H9 (cell line): Measurements from ENCODE around the gene PAQR5. TPM values are rescaled to one million over a fixed set of nuclear protein-coding genes. Genes with fewer than 3 reads are reported as not detected.

Experiments used
- DNase-seq: peaks from one replicate; pipeline ENCODE4 v3.0.0-alpha.2; 2017
- H2AFZ ChIP-seq: one replicate; pipeline ENCODE4 v1.6.1; 2013; ENCODE audit warnings: mild to moderate bottlenecking, low read length, control low read depth, moderate library complexity
- H2AK5ac ChIP-seq: 2 replicates; pipeline ENCODE4 v1.6.1; 2013; ENCODE audit warnings: low read length, control low read depth, mixed read lengths; ENCODE audit not compliant: insufficient read length
- H2BK120ac ChIP-seq: one replicate; pipeline ENCODE4 v1.6.1; 2013; ENCODE audit warnings: low read depth, mild to moderate bottlenecking, low read length, control low read depth, inconsistent platforms; ENCODE audit not compliant: poor library complexity, severe bottlenecking
- H2BK12ac ChIP-seq: 2 replicates; pipeline ENCODE4 v1.6.1; 2013; ENCODE audit warnings: low read length, control low read depth, mixed read lengths, low read depth; ENCODE audit not compliant: insufficient read length
- H2BK15ac ChIP-seq: 2 replicates; pipeline ENCODE4 v1.6.1; 2013; ENCODE audit warnings: low read depth, low read length, control low read depth
- H2BK20ac ChIP-seq: one replicate; pipeline ENCODE4 v1.6.1; 2013; ENCODE audit warnings: low read depth, mild to moderate bottlenecking, low read length, control low read depth, inconsistent platforms; ENCODE audit not compliant: poor library complexity, severe bottlenecking
- H2BK5ac ChIP-seq: 2 replicates; pipeline ENCODE4 v1.6.1; 2013; ENCODE audit warnings: low read length, control low read depth, mixed read lengths; ENCODE audit not compliant: insufficient read length
- H3K14ac ChIP-seq: 2 replicates; pipeline ENCODE4 v1.6.1; 2013; ENCODE audit warnings: low read length, control low read depth; ENCODE audit not compliant: insufficient read depth
- H3K18ac ChIP-seq: 2 replicates; pipeline ENCODE4 v1.6.1; 2013; ENCODE audit warnings: low read depth, mild to moderate bottlenecking, mixed read lengths, low read length, control low read depth; ENCODE audit not compliant: insufficient read length
- H3K23ac ChIP-seq: 2 replicates; pipeline ENCODE4 v1.6.1; 2013; ENCODE audit warnings: low read length, control low read depth, mixed read lengths, low read depth; ENCODE audit not compliant: insufficient read length
- H3K23me2 ChIP-seq: 2 replicates; pipeline ENCODE4 v1.6.1; 2013; ENCODE audit warnings: low read depth, mild to moderate bottlenecking, mixed read lengths, low read length, control low read depth; ENCODE audit not compliant: insufficient read length, poor library complexity, severe bottlenecking
- H3K27ac ChIP-seq: 2 replicates; pipeline ENCODE4 v1.5.1; 2013; ENCODE audit warnings: low read length, control low read depth, mixed read lengths, low read depth; ENCODE audit not compliant: insufficient read length
- H3K27me3 ChIP-seq: 2 replicates; pipeline ENCODE4 v1.6.1; 2013; ENCODE audit warnings: low read length, control low read depth, inconsistent platforms; ENCODE audit not compliant: insufficient read depth
- H3K4ac ChIP-seq: 2 replicates; pipeline ENCODE4 v1.6.1; 2013; ENCODE audit warnings: low read depth, mild to moderate bottlenecking, control low read depth, inconsistent platforms, low read length, moderate library complexity
- H3K4me1 ChIP-seq: 2 replicates; pipeline ENCODE4 v1.6.1; 2013; ENCODE audit warnings: low read length, control low read depth, inconsistent platforms; ENCODE audit not compliant: insufficient read depth
- H3K4me2 ChIP-seq: 2 replicates; pipeline ENCODE4 v1.6.1; 2013; ENCODE audit warnings: low read length, control low read depth, mixed read lengths; ENCODE audit not compliant: insufficient read length, insufficient read depth
- H3K56ac ChIP-seq: 2 replicates; pipeline ENCODE4 v1.6.1; 2013; ENCODE audit warnings: low read depth, mild to moderate bottlenecking, mixed read lengths, low read length, control low read depth; ENCODE audit not compliant: insufficient read length
- H3K79me1 ChIP-seq: 2 replicates; pipeline ENCODE4 v1.6.1; 2013; ENCODE audit warnings: low read depth, mild to moderate bottlenecking, moderate library complexity, low read length, control low read depth, inconsistent platforms; ENCODE audit not compliant: insufficient read depth, poor library complexity, severe bottlenecking
- H3K79me2 ChIP-seq: 2 replicates; pipeline ENCODE4 v1.6.1; 2013; ENCODE audit warnings: low read length, control low read depth, inconsistent platforms; ENCODE audit not compliant: insufficient read depth
- H3K9ac ChIP-seq: 2 replicates; pipeline ENCODE4 v1.6.1; 2013; ENCODE audit warnings: low read length, control low read depth, mixed read lengths; ENCODE audit not compliant: insufficient read length; ENCODE audit errors: extremely low read depth
- H3K9me3 ChIP-seq: one replicate; pipeline ENCODE4 v1.6.1; 2013; ENCODE audit warnings: low read depth, low read length, inconsistent platforms; ENCODE audit not compliant: control insufficient read depth
- H3T11ph ChIP-seq: one replicate; pipeline ENCODE4 v1.6.1; 2013; ENCODE audit warnings: mild to moderate bottlenecking, low read length, control low read depth, inconsistent platforms
- H4K20me1 ChIP-seq: one replicate; pipeline ENCODE4 v1.6.1; 2013; ENCODE audit not compliant: control insufficient read depth, insufficient read length, insufficient read depth
- H4K5ac ChIP-seq: 2 replicates; pipeline ENCODE4 v1.6.1; 2013; ENCODE audit warnings: low read depth, mild to moderate bottlenecking, mixed read lengths, low read length, control low read depth; ENCODE audit not compliant: insufficient read length
- H4K8ac ChIP-seq: replicated peaks from 2 replicates; pipeline ENCODE4 v1.6.1; 2013; ENCODE audit warnings: low read length, control low read depth, mixed read lengths, low read depth; ENCODE audit not compliant: insufficient read length
- H4K91ac ChIP-seq: 2 replicates; pipeline ENCODE4 v1.6.1; 2013; ENCODE audit warnings: low read depth, mild to moderate bottlenecking, moderate library complexity, mixed read lengths, low read length, control low read depth; ENCODE audit not compliant: insufficient read length
- H3K27ac Mint-ChIP-seq, 3 experiments: 2 replicates in 2 of 3; 3 replicates in 1 of 3; pipeline ENCODE4 v1.8.0; 2020 to 2021; ENCODE audit warnings: mixed read lengths in 3 of 3, mild to moderate bottlenecking in 1 of 3, moderate library complexity in 1 of 3
- H3K27me3 Mint-ChIP-seq: 2 replicates; pipeline ENCODE4 v1.8.0; 2021; ENCODE audit warnings: low read depth, mild to moderate bottlenecking, moderate library complexity, mixed read lengths
- H3K36me3 Mint-ChIP-seq, 3 experiments: 2 replicates in 2 of 3; 3 replicates in 1 of 3; pipeline ENCODE4 v1.8.0; 2020 to 2021; ENCODE audit warnings: low read depth in 3 of 3, mixed read lengths in 3 of 3; ENCODE audit not compliant: insufficient read depth in 1 of 3
- H3K4me1 Mint-ChIP-seq, 2 experiments: 2 replicates each; pipeline ENCODE4 v1.8.0; 2020; ENCODE audit warnings: mixed read lengths in 2 of 2
- H3K4me3 Mint-ChIP-seq, 2 experiments: 2 replicates in 1 of 2; 3 replicates in 1 of 2; pipeline ENCODE4 v1.8.0; 2020 to 2021; ENCODE audit warnings: mild to moderate bottlenecking in 2 of 2, mixed read lengths in 2 of 2, moderate library complexity in 1 of 2
- H3K9me3 Mint-ChIP-seq, 2 experiments: 2 replicates in 1 of 2; 3 replicates in 1 of 2; pipeline ENCODE4 v1.8.0; 2020; ENCODE audit warnings: mild to moderate bottlenecking in 2 of 2, mixed read lengths in 2 of 2, moderate library complexity in 1 of 2
- CTCF ChIP-seq: fragments of 200-600 bp; sonication (generic); conservative IDR thresholded peaks from 3 replicates; pipeline ENCODE4 v1.8.0; 2021; ENCODE audit warnings: antibody characterized with exemption, mild to moderate bottlenecking
- WGBS: extraction: QIAGEN DNeasy Blood & Tissue Kit; methylation state at CpG from one replicate; pipeline ENCODE4 v1.1.7; 2013; ENCODE audit warnings: missing lambda C conversion rate, low lambda C conversion rate, mixed read lengths; ENCODE audit not compliant: insufficient read length; ENCODE audit errors: extremely low coverage; 5-methylcytosine and 5-hydroxymethylcytosine counted together
- total RNA-seq: library from RNA; stranded (reverse); gene quantifications from 2 replicates; pipeline ENCODE4 v1.2.1, GENCODE V29; 2021

Gene PAQR5
- total RNA-seq, 1 experiment from 2014 or later, result 1.6 TPM

- H3K4ac ChIP-seq, result no peak overlapping the region
- H3K56ac ChIP-seq, result no peak overlapping the region
- H2BK120ac ChIP-seq, result no peak overlapping the region
- Mint-ChIP-seq H3K36me3 (peaks cover 0 to 3% (median 0%) of the 10 kb centered on the region in 3 experiments; a peak in 2 of 7 replicates), H3K27me3 (peaks cover 1% of the 10 kb centered on the region), H3K27ac (no peak overlapping the region), H3K9me3 (no peaks in the 10 kb centered on the region), H3K4me3 (no peak overlapping the region), H3K4me1 (peaks cover 6 to 12% of the 10 kb centered on the region in 2 experiments)
- DNase-seq, result no peak
- no CpG with 5 or more reads among the region's 3 CpGs for WGBS
- no peak overlapping the region for H2BK5ac ChIP-seq
- no peak overlapping the region for H3K4me2 ChIP-seq
- H3K4me1 ChIP-seq, result no peaks in the 10 kb centered on the region; the same call in 1 of the 2 replicates
- H3K9ac ChIP-seq, result no peak overlapping the region
- H3K27me3 ChIP-seq, result no peaks in the 10 kb centered on the region
- no peak overlapping the region for H4K91ac ChIP-seq
- TF ChIP-seq CTCF, result no peak
- H3K9me3 ChIP-seq, result no peaks in the 10 kb centered on the region
- H4K20me1 ChIP-seq, result no peaks in the 10 kb centered on the region
- no peak overlapping the region for H4K8ac ChIP-seq
- H3K23me2 ChIP-seq, result no peaks in the 10 kb centered on the region
- H2AK5ac ChIP-seq, result no peak overlapping the region
- H3K79me2 ChIP-seq, result no peaks in the 10 kb centered on the region
- no peak overlapping the region for H2BK20ac ChIP-seq
- H4K5ac ChIP-seq, result no peak overlapping the region
- no peaks in the 10 kb centered on the region for H3K79me1 ChIP-seq
- no peak overlapping the region for H3K23ac ChIP-seq
- no peak overlapping the region for H2BK12ac ChIP-seq
- H3K14ac ChIP-seq, result no peak overlapping the region; the same call in 1 of the 2 replicates
- H3K27ac ChIP-seq, result no peak overlapping the region
- H3T11ph ChIP-seq, result no peak overlapping the region
- no peak overlapping the region for H3K18ac ChIP-seq
- H2AFZ ChIP-seq, result no peak overlapping the region
- H2BK15ac ChIP-seq, result no peak overlapping the region
These were observed 61.0 kb downstream of the PAQR5 start for GRCh38 chr15:69359722-69360121.
